Stimulated activated CD8-positive, alpha-beta memory T cell treated with anti-CD3 and anti-CD28 coated beads, Interleukin-4, amount 100 ng/mL, for 48 hours (primary cell): ENCODE data around the gene CCDC18.

Experiments used
- DNase-seq: peaks from one replicate; pipeline ENCODE4 v3.0.0-alpha.2; 2020

The CCDC18 gene

GRCh38 chr1:93321720-93322119 lies 141.2 kb downstream of the CCDC18 start:
- DNase-seq, result no peak

DNA sequence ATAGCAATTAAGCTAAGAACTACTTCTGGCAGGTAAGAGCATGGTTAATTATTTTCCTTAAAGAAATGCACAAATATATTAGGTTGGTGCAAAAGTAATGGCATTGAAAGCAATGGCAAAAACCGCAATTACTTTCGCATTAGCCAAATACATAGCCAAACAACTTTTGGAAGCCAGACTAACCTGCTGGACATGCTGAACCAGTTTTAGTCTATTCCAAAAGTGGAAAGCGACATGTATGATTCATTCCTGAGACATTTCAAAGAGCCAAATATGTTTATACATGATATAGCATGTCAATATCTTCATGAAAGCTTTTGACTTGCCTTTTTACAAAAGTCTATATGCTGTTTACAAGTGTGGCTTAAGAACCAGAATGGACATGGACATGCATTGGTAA lies 141.8 kb downstream of the CCDC18 start:
- no peak for DNase-seq

GRCh38 chr1:93323185-93323820 lies 142.8 kb downstream of the CCDC18 start:
- DNase-seq, result no peak

- no peak for DNase-seq
Measured at GRCh38 chr1:93324486-93325464, 144.3 kb downstream of the CCDC18 start.
